Mucosa of descending colon (tissue), 3 donors: Measurements from ENCODE around the gene KANSL1L. TPM values are rescaled to one million over a fixed set of nuclear protein-coding genes. Genes with fewer than 3 reads are reported as not detected.

Experiments
- ATAC-seq: fragments of 200-7000 bp; cut with Tn5 transposase; one replicate; pipeline ENCODE4 v1.9.1; 2020; ENCODE audit warnings: mild to moderate bottlenecking, moderate library complexity
- DNase-seq, 3 donors: peaks; one replicate each; pipeline ENCODE4 v3.0.0-alpha.2; 2020
- H3K36me3 ChIP-seq: fragments of 200-600 bp; one replicate; pipeline ENCODE4 v1.8.0; 2021; ENCODE audit warnings: low read depth, mild to moderate bottlenecking
- H3K4me1 ChIP-seq: fragments of 200-600 bp; one replicate; pipeline ENCODE4 v1.8.0; 2021; ENCODE audit warnings: low read depth, mild to moderate bottlenecking
- H3K4me3 ChIP-seq: fragments of 200-600 bp; one replicate; pipeline ENCODE4 v1.8.0; 2021; ENCODE audit warnings: mild to moderate bottlenecking
- H3K9me3 ChIP-seq: fragments of 200-600 bp; one replicate; pipeline ENCODE4 v1.8.0; 2021; ENCODE audit warnings: mild to moderate bottlenecking
- CTCF ChIP-seq: fragments of 200-600 bp; IDR thresholded peaks from one replicate; pipeline ENCODE4 v1.8.0; 2022; ENCODE audit warnings: antibody characterized with exemption, mild to moderate bottlenecking
- intact Hi-C, 2 donors: fragments of 100-400 bp; cut with DNase I in 1 of 2; cut with micrococcal nuclease in 1 of 2; formaldehyde crosslinking; loops; one replicate each; pipeline versions ENCODE4 v1.11.0 to v1.11.1; 2022; cut with DNase I, micrococcal nuclease
- total RNA-seq, 3 donors: library from RNA; stranded (reverse); fragmentation: NEBNext Ultra II Directional in 2 of 3; extraction: Animal tissue kit (Norgen Biotek cat#: 25700) in 2 of 3; gene quantifications; one replicate each; pipeline versions ENCODE4 v1.2.1 to v1.2.4, GENCODE V29; 2021 to 2023
- donor health status: DM: no; HTN: no; CAD: no; lungs with moderate emphysema.
- donor health status: DM: no; HTN: no; CAD: no.
- donor health status: DM: no; HTN: yes; CAD: no.

Gene KANSL1L
- total RNA-seq, 3 donors from 2014 or later = 6.8 to 29.2 (median 7.7) TPM

- H3K4me3 ChIP-seq = no peak overlapping the region
- DNase-seq (no peak), ATAC-seq (no peak)
- H3K4me1 ChIP-seq = no peaks in the 10 kb centered on the region
- no peaks in the 10 kb centered on the region for H3K9me3 ChIP-seq
- no peak for TF ChIP-seq CTCF
- intact Hi-C loops = loop anchor here in 1 of 2 donors (5.0 kb wide), 1 partner anchor 220 kb away; no protein-coding TSS in a partner anchor
- no peaks in the 10 kb centered on the region for H3K36me3 ChIP-seq
Observed at GRCh38 chr2:209976698-209977385, 194.4 kb downstream of the KANSL1L start.

GRCh38 chr2:209974576-209974975 is 196.6 kb downstream of the KANSL1L start:
- no peaks in the 10 kb centered on the region for H3K36me3 ChIP-seq
- H3K4me3 ChIP-seq = no peak overlapping the region
- DNase-seq (no peak), ATAC-seq (no peak)
- intact Hi-C loops = no loop called here
- H3K9me3 ChIP-seq = no peaks in the 10 kb centered on the region
- no peak for TF ChIP-seq CTCF
- H3K4me1 ChIP-seq = no peaks in the 10 kb centered on the region

- Histone ChIP-seq H3K9me3 (no peaks in the 10 kb centered on the region), H3K4me3 (no peak overlapping the region), H3K36me3 (no peaks in the 10 kb centered on the region), H3K4me1 (no peaks in the 10 kb centered on the region)
- intact Hi-C loops = no loop called here
- ATAC-seq = no peak
- DNase-seq = no peak
- no peak for TF ChIP-seq CTCF
Observed at GRCh38 chr2:209973328-209973727, 197.9 kb downstream of the KANSL1L start.

Other genes with a start within 250 kb of the KANSL1L start
- gene RPE, start 168.8 kb downstream of the KANSL1L start, total RNA-seq = 10 to 100 TPM; 41.0 to 47.5 (median 41.7) TPM
- under 1 TPM in 2 of 3 donors, not detected in 1; 0.19 to 0.95 TPM for gene ACADL, start 54.0 kb upstream of the KANSL1L start, total RNA-seq
- under 1 TPM in 2 of 3 donors, not detected in 1; 0.36 to 0.49 TPM for gene MYL1, start 143.8 kb upstream of the KANSL1L start, total RNA-seq